Activated CD4-positive, CD25-positive, alpha-beta regulatory T cell treated with anti-CD3 and anti-CD28 coated beads, Interleukin-2, amount 50 U/mL, for 16 hours (primary cell): ENCODE results near the gene PTPRT.
"Not testable (repeated sequence)": the region's sequence is repeated elsewhere in the genome, so short reads cannot be mapped to it uniquely, and the experiment has no call there.

Experiments
- DNase-seq: peaks from one replicate; pipeline ENCODE4 v3.0.0-alpha.2; 2020; ENCODE audit warnings: low read depth, low spot score

Gene PTPRT

GRCh38 chr20:42212391-42212790 is 977.3 kb downstream of the PTPRT start:
- DNase-seq = no peak

DNA sequence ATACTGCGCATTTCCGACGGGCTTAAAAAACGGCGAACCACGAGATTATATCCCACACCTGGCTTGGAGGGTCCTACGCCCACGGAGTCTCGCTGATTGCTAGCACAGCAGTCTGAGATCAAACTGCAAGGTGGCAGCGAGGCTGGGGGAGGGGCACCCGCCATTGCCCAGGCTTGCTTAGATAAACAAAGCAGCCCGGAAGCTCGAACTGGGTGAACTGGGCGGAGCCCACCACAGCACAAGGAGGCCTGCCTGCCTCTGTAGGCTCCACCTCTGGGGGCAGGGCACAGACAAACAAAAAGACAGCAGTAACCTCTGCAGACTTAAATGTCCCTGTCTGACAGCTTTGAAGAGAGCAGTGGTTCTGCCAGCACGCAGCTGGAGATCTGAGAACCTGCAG is 983.1 kb downstream of the PTPRT start:
- DNase-seq = not testable (repeated sequence)

DNA sequence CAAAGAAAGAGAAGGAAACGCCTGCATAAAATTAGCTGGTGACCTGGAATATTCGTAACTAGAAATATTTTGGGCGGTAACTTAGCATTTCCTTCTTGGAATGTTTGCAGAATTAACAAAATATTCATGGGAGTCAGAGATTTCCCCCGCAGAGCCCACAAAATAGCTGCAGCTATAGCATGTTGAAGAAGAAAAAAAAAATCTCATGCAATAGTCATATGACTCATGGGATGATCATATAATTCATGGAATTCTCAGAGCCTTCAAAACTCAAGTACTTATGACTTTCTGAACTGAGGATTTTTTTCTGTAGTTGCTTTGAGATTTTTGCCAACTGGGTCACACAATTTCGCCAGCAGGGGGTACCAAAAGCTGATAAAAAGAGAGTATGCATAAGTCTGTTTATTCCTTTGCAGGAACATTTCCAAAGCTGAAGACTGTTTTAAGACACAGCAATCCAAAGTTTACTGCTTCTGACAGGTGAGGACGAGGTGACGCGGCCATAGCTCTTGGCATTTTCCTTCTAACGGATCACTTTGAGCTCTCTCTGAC is 985.5 kb downstream of the PTPRT start:
- no peak for DNase-seq

GRCh38 chr20:42197599-42197998 is 992.1 kb downstream of the PTPRT start:
- no peak for DNase-seq

DNA sequence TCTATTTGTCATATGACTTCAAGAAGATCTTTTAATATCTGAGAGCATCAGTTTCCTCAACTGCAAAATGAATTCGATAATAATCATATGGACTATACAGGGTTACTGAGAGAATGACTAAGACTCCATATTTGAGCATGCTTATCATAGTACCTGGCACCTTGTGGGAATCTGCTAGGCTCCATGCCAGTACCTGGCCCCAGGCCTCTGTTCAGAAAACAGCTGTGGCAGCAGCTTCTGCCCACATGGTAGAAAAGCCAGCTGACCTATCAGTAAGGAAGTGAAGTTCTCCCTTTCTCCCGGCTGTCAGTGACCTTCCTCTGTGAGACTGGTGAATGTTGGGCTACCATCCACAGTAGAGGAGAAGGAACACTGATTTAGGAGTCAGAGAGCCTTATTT is 996.6 kb downstream of the PTPRT start:
- DNase-seq = no peak

DNA sequence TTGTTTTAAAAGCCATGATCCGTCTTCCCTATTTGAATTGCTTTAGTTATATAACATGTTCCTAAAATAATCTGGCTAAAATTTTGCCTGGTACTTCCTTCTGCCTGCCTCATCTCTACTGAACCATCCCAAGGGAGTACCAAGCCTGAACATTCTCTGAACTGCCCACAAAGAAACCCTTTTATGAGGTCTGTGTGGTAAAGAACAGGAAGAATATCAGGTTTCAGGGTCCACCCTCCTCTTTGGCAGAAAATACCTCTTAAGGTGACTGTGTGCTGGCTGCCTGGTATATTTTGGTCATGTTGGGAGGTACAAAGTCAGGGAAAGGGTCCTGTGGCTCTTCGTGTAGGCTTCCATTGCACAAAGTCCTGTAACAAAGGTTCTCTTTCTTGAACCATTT is 997.4 kb downstream of the PTPRT start:
- no peak for DNase-seq

GRCh38 chr20:42191140-42191860 is 998.4 kb downstream of the PTPRT start:
- no peak for DNase-seq

GRCh38 chr20:42190084-42190483 is 999.6 kb downstream of the PTPRT start:
- no peak for DNase-seq

- DNase-seq = no peak
Observed at GRCh38 chr20:42186337-42186736, 1003.4 kb downstream of the PTPRT start.

GRCh38 chr20:42183147-42183546 is 1006.6 kb downstream of the PTPRT start:
- DNase-seq = no peak

- DNase-seq = no peak
Observed at GRCh38 chr20:42181064-42181463, 1008.6 kb downstream of the PTPRT start.

DNA sequence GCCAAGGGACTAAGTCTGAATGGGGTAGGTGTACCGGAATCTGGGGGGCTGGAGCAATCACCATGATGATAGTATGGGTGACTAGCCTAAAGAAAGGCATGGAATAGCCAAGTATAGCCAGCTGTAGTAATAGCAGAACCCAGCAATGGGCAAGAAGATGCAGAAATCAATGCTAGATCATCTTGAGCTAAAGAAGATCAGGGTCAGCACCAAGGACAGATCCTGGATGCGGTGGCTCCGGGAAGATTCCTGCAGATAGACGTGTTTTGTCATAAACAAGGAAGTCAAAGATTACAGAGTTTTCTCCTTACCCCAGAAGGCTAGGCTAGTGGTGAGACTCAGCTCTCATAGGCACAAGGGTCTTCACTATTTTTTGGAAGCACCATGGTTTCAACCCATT is 1009.9 kb downstream of the PTPRT start:
- DNase-seq = no peak

GRCh38 chr20:42173440-42173839 is 1016.3 kb downstream of the PTPRT start:
- DNase-seq = no peak

DNA sequence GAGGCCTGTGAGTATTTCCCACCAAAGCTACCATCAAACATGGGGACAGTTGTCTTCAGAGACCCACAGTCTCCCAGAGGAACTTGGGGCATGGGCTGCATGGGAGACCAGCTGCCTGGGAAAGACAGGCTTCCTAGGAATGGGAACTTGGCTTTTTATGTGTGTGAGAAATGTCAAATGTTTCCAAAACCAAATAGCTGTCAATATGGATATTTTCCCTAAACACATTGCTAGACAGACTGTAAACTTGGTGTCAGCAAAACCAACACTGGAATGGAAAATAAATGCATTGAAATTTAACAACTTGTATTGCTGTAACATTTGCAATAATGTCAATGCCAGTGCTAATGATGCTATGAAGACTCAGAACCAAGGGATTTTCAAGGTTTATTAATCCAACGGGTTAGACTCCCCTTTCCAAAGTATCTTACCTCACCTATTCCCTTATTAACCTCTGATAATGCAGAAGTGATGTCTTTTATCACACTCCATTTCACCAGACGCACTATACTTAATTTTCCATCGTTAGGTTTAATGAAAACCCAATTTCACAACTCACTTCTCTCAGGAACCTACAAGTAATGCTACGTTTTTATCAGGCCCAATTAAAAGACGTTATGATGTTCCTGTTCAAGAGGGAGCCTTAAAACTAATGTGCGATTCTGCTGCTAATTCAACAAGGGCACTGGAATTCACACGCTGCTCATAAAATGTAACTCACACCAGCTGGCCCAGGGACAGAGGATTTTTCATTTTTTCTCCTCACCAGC is 1025.4 kb downstream of the PTPRT start:
- DNase-seq = no peak

DNA sequence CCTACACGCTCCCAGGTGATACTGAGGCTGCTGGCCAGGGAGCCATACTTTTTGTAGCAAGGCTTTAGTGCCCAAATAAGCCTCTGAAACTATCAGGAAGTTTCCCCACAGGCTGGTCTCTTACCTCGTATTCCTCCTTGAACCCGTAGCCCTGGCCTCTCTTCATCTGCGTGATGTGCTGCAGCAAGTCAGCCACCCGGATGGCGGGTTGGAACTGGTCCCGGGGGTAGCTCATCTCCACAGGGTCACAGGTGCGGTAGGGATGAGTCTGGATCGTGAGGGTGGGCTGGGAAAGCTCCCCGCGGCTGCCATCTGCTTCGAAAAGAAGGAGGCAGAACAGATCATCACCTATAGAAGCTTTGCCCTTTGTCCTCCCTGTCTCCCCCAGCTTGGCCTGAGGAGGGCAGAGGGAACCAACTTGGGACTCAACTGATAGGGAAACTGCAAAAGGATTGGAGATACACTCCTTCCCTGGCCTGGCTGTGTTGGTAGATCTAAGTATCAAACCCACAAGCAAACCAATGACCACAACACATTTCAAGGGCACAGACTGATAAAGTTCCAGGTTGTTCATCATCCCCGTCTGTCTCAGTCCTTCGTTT is 1028.4 kb downstream of the PTPRT start:
- no peak for DNase-seq

GRCh38 chr20:42159808-42160207 is 1029.9 kb downstream of the PTPRT start:
- DNase-seq = no peak

GRCh38 chr20:42158272-42158671 is 1031.4 kb downstream of the PTPRT start:
- no peak for DNase-seq

GRCh38 chr20:42155586-42155985 is 1034.1 kb downstream of the PTPRT start:
- DNase-seq = no peak

DNA sequence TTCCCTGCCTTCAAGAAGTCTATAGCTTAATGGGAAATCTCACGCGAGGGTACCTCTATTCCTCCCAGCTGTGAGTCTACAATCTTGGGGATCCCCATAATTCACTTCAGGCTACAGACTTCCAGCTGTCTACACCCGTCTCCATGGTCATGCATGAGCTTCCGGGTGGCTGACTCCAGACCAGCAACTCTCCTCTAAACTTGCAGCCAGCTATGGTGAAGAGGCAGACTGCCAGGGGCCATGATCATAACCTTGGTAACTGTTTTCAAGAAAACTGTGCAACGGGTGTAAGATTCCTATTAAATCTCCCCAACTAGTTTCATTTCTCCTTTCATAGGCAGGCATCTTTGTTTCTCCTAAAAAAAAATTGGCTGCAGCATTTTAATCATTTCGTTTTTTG is 1037.1 kb downstream of the PTPRT start:
- no peak for DNase-seq

GRCh38 chr20:42150230-42150629 is 1039.5 kb downstream of the PTPRT start:
- no peak for DNase-seq

DNA sequence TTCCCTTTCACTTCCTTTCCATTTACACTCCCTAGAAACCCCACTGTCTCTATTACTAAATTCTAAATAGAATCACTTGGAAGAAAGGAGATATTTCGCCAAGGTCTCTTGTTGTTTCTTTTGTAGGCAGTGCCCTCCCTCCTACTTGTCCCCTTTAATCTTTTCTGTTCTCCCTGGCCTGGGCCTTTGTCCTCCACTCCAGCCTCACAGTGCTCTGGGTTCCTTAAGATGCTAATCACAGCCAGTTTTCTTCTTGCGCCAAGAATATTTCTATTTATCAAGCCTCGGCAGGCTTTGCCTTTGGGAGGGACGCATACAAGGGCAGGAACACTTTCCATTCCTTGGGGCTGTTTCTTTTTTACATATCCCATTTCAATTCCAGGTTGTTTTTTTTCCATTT is 1051.0 kb downstream of the PTPRT start:
- no peak for DNase-seq

DNA sequence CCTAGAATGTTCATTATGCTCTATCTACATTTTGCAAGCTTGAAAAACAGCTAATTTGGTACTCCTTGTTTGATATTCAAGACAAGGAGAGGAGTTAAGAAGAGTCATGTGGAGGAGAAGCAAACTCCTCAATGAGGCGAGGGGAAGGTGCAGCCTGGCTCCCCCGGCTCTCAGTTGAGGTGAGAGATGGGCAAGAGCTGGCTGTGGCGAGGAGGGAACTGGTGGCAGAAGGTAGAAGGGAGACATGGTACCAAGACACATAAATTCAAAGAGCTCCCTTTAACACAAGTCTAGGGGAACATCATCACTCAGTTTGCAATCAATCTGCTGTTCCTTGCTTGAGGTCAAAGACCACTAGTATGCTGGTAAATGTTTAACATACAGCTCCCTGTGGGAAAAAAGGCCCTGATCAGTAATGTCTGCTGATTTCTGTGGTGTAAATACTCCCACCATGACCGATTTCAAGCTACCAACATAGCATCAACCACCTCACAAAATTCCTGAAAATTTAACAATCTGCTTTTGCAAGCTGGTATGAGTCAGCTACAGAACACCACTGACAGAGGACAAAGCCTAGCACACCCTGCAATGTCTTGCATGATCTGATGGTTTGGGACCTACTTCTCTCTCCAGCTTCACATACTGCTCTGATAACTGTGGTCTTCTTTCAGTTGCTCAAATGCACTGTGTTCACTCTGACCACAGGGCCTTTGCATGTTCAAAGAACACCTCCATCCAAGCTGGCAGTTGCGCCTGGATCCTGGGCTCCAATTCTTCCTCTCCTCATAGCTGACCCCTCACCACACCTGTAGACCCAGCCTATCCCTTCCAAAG is 1055.2 kb downstream of the PTPRT start:
- no peak for DNase-seq
